ENCODE data around the gene DSE. TPM values are rescaled to one million over a fixed set of nuclear protein-coding genes. Genes with fewer than 3 reads are reported as not detected.

The DSE gene
- total RNA-seq, 1 donor from 2014 or later: 2.7 TPM

GRCh38 chr6:116485559-116486184 lies 114.9 kb downstream of the DSE start:
- Mint-ChIP-seq H3K27ac (no peak overlapping the region), H3K4me3 (no peak overlapping the region), H3K9me3 (peaks cover 40% of the 10 kb centered on the region), H3K36me3 (ENCODE audit: low read depth) (peaks cover 2% of the 10 kb centered on the region), H3K4me1 (no peaks in the 10 kb centered on the region), H3K27me3 (peaks cover 66% of the 10 kb centered on the region)
- no peak for DNase-seq
- intact Hi-C loops (cut with micrococcal nuclease): no loop called here

GRCh38 chr6:116491610-116492330 lies 121.0 kb downstream of the DSE start:
- Mint-ChIP-seq H3K27ac (no peak overlapping the region), H3K4me3 (no peak overlapping the region), H3K27me3 (peaks cover 50% of the 10 kb centered on the region), H3K9me3 (peaks cover 29% of the 10 kb centered on the region), H3K36me3 (ENCODE audit: low read depth) (peaks cover 2% of the 10 kb centered on the region), H3K4me1 (no peaks in the 10 kb centered on the region)
- intact Hi-C loops (cut with micrococcal nuclease): no loop called here
- no peak for DNase-seq

GRCh38 chr6:116492331-116493067 lies 121.8 kb downstream of the DSE start:
- intact Hi-C loops (cut with micrococcal nuclease): no loop called here
- no peak overlapping the region for H3K4me3 Mint-ChIP-seq
- H3K27ac Mint-ChIP-seq: no peak overlapping the region
- no peaks in the 10 kb centered on the region for H3K4me1 Mint-ChIP-seq
- no peaks in the 10 kb centered on the region for H3K36me3 Mint-ChIP-seq (ENCODE audit: low read depth)
- H3K9me3 Mint-ChIP-seq: peaks cover 29% of the 10 kb centered on the region
- peaks cover 49% of the 10 kb centered on the region for H3K27me3 Mint-ChIP-seq
- DNase-seq: no peak

Other genes with a start within 250 kb of the DSE start
- gene COL10A1, start 244.8 kb upstream of the DSE start, total RNA-seq: not detected in 2 replicates
- 22.1 and 22.2 TPM in 2 replicates for gene TSPYL4, start 116.9 kb upstream of the DSE start, total RNA-seq
- 39.1 and 41.2 TPM in 2 replicates for gene TSPYL1, start 91.0 kb upstream of the DSE start, total RNA-seq
- gene CALHM6, start 90.4 kb downstream of the DSE start, total RNA-seq: 24.8 and 30.7 TPM in 2 replicates
- not detected in 2 replicates for gene CALHM5, start 140.7 kb downstream of the DSE start, total RNA-seq
- gene TRAPPC3L, start 174.7 kb downstream of the DSE start, total RNA-seq: not detected in 2 replicates
- gene CALHM4, start 182.8 kb downstream of the DSE start, total RNA-seq: not detected in 2 replicates
- gene RWDD1, start 200.6 kb downstream of the DSE start, total RNA-seq: 44.4 and 46.8 TPM in 2 replicates
- 0.14 and 0.21 TPM in 2 replicates for gene RSPH4A, start 245.5 kb downstream of the DSE start, total RNA-seq